Raji (cell line): Measurements from ENCODE around the gene MORN3.

ENCODE experiments used
- POLR2A ChIP-seq: IDR thresholded peaks from 2 replicates; pipeline ENCODE4 v1.6.1; 2011; ENCODE audit warnings: low read depth, low read length, control low read depth; ENCODE audit not compliant: insufficient read depth

Gene MORN3

GRCh38 chr12:121697093-121697698 is 27.7 kb upstream of the MORN3 start:
- TF ChIP-seq POLR2A: no peak

- no peak for TF ChIP-seq POLR2A
Measured at GRCh38 chr12:121693155-121693687, 23.8 kb upstream of the MORN3 start.

- no peak for TF ChIP-seq POLR2A
Measured at GRCh38 chr12:121689430-121689829, 20.0 kb upstream of the MORN3 start.

- no peak for TF ChIP-seq POLR2A
Measured at GRCh38 chr12:121688966-121689365, 19.5 kb upstream of the MORN3 start.

DNA sequence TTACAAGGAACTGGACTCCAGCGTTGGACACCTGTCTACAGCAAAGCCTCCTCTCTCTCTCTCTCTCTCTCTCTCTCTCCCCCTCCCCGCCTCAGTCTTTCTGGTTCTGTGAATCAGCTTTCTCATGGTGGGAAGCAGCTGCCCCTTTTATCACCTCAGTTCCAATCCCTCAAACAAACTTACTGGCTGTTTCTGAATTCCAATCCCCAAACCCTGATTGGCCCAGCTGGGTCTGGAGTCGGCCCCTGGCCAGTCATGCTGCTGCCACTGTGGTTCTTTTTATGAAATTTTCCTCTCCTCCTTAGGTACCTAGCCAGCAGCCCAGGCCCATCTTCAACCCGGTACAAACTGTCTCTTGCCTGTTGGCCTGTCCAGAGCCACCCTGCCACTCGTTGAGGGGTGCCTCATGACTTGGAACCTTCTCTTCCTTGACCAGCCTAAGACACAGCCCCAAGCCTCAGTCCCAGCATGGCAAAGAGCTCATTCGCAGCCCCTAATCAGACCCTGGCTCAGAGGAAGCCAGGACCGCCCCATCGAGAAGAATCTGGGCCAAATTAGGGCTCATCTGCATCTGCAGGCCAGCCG is 9.4 kb upstream of the MORN3 start:
- TF ChIP-seq POLR2A: no peak

DNA sequence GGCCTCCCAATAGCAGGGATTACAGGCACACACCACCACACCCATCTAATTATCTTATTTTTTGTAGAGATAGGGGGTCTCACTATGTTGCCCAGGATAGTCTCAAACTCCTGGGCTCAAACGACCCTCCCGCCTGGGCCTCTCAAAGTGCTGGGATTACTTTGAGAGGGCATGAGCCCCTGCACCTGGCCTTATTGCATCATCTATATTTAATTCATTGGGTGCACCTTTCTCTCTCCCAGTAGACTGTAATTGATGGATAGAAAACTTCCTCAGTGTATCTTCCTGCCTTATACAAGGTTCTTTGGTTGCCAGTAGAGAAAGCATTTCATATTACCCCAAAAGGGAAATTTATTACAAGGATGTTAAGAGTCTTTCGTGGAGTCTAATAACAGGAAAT is 8.9 kb upstream of the MORN3 start:
- TF ChIP-seq POLR2A: no peak

- TF ChIP-seq POLR2A: no peak
Measured at GRCh38 chr12:121676190-121676589, 6.7 kb upstream of the MORN3 start.

- no peak for TF ChIP-seq POLR2A
Measured at GRCh38 chr12:121673013-121673511, 3.6 kb upstream of the MORN3 start.

DNA sequence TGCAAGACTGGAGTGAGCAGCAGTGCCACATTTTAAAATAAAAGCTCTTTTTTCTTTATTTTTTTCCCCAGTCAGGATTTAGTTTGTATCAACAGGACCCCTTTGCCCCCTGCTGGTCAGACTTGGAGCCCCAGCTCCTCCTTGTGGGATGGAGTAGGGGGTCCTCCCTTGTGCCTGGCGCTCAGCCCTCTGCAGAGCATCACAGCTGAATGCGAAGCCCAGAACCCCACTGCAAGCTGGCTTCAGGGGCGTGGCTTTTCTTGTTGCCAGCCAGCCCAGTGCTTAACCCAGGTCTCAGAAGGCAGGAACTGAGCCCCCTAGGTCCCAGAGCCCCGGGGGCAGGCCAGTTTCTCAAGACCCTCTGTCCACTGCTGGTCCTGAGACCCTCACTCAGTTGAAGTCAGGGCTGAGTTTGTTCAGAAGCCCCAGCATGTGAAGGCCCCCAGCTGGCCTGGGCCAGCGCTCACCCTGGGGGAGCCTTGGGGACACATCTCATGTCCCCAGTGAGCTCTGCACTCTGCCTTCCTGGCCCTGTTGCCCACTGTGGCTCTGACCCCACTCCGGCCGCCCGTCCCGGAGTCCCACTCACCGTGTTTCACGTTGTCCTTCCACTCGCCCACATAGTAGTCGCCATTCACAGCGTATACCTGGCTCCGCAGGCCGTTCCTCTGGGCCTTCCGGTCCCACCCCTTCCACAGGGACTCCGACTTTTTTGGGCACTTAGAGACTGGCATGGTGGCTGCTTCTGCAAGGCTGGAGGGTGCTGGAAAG is 519 bp downstream of the MORN3 start:
- TF ChIP-seq POLR2A: no peak

DNA sequence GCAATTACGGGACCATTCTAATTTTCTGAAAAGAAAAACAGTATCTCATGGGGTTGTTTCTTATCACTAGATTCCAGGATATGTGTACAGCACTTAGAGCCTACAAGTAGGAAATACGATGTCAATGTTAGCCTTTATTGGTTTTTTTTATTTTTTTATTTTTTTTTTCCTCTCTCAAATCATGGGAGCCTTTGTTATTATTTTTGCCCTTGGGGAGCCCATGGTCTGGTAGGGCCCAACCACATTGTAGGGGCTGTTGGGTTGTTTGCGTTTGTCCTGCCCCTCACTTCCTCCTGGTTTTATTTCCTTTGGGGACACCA is 5.9 kb downstream of the MORN3 start:
- no peak for TF ChIP-seq POLR2A

GRCh38 chr12:121657305-121658008 is 12.0 kb downstream of the MORN3 start:
- TF ChIP-seq POLR2A: no peak

DNA sequence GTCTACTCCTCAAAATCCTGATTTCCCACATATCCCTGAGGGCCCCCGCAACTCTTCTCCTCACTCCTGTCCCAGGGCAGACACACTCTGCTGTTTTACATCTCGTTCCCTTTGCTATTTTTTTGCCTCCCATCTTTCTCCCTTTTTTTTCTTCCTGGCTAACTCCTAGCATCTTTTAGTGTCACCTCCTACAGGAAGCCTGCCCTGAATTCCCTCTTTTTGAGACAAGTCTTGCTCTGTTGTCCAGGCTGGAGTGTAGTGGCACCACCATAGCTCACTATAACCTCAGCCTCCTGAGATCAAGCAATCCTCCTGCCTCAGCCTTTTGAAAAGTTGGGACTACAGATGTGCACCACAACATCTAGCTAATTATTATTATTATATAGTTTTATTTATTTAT is 13.3 kb downstream of the MORN3 start:
- TF ChIP-seq POLR2A: no peak

GRCh38 chr12:121653999-121654398 is 15.5 kb downstream of the MORN3 start:
- no peak for TF ChIP-seq POLR2A

GRCh38 chr12:121652767-121653497 is 16.5 kb downstream of the MORN3 start:
- no peak for TF ChIP-seq POLR2A

DNA sequence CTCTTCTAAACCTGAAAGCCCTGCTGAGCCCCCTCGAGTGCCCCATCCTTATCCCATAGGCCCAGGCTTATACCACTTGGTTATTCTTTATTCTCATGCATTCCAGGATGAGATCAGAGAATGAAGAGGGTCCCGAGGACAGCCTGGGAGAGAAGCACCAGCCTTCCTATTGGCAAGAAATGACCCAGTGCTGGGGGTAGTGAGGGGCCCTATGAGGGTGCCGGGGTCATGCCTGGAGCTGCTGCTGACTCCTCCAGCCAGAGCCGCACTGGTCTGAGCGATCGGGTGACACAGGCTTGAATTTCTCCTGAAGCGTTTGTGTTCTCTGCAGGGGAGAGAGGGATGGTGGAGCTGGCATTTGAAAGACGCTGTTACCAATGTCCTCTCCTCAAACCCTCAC is 18.1 kb downstream of the MORN3 start:
- TF ChIP-seq POLR2A: no peak
